Thymus (tissue), 14 donors: ENCODE data around the gene MIA. TPM values are rescaled to one million over a fixed set of nuclear protein-coding genes. Genes with fewer than 3 reads are reported as not detected.
"Not testable (repeated sequence)": the region's sequence is repeated elsewhere in the genome, so short reads cannot be mapped to it uniquely, and the experiment has no call there.

ENCODE experiments used
- DNase-seq, 9 donors: peaks; one replicate each; pipeline ENCODE4 v3.0.0-alpha.2; 2013; ENCODE audit warnings: low spot score in 9 of 9, low read depth in 6 of 9, missing footprints in 1 of 9
- H3K27ac ChIP-seq, 2 donors: one replicate each; pipeline ENCODE4 v1.5.1; 2013; ENCODE audit warnings: control low read depth in 1 of 2, low read depth in 1 of 2, low read length in 1 of 2, mild to moderate bottlenecking in 1 of 2, moderate library complexity in 1 of 2
- H3K27me3 ChIP-seq, 2 donors: one replicate each; pipeline ENCODE4 v1.5.1; 2013; ENCODE audit warnings: low read length in 1 of 2; ENCODE audit not compliant: control insufficient read depth in 2 of 2, insufficient read depth in 1 of 2
- H3K36me3 ChIP-seq, 2 donors: one replicate each; pipeline ENCODE4 v1.5.1; 2013; ENCODE audit warnings: low read length in 1 of 2, mild to moderate bottlenecking in 1 of 2, moderate library complexity in 1 of 2; ENCODE audit not compliant: control insufficient read depth in 2 of 2, insufficient read depth in 2 of 2
- H3K4me1 ChIP-seq, 2 donors: one replicate each; pipeline ENCODE4 v1.5.1; 2013; ENCODE audit warnings: low read length in 2 of 2; ENCODE audit not compliant: control insufficient read depth in 2 of 2, insufficient read depth in 2 of 2
- H3K4me3 ChIP-seq, 2 donors: one replicate each; pipeline ENCODE4 v1.5.1; 2013; ENCODE audit warnings: low read length in 2 of 2, control low read depth in 1 of 2, mild to moderate bottlenecking in 1 of 2
- H3K9me3 ChIP-seq, 2 donors: one replicate each; pipeline ENCODE4 v1.5.1; 2013; ENCODE audit warnings: low read length in 1 of 2, mild to moderate bottlenecking in 1 of 2; ENCODE audit not compliant: control insufficient read depth in 2 of 2, insufficient read depth in 1 of 2
- WGBS: extraction: QIAGEN DNeasy Blood & Tissue Kit; methylation state at CpG from one replicate; pipeline ENCODE4 v1.1.7; 2013; 5-methylcytosine and 5-hydroxymethylcytosine counted together
- long read RNA-seq, 10 donors: transcript quantifications; one replicate each; lab custom pipeline, GENCODE V29; 2026
- polyA plus RNA-seq: library from polyadenylated mRNA; stranded (reverse); fragments of 200-250 nt; gene quantifications from one replicate; pipeline ENCODE4 v1.2.3, GENCODE V29; 2013
- total RNA-seq: library from RNA; stranded (reverse); fragments of 120-200 nt; gene quantifications from one replicate; pipeline ENCODE4 v1.2.4, GENCODE V29; 2013
- donor health status: healthy.

Gene MIA
- total RNA-seq (3.8 TPM), polyA plus RNA-seq (38.7 TPM)
- long read RNA-seq, donor 1, partial matches to known transcripts = 0 of 1 reads
- long read RNA-seq, donor 1, other reads (novel, unspliced or antisense) = 0 of 1 reads
- long read RNA-seq, donor 2, partial matches to known transcripts = 0 of 1 reads
- long read RNA-seq, donor 2, other reads (novel, unspliced or antisense) = 0 of 1 reads
- long read RNA-seq, donor 3, partial matches to known transcripts = 0 of 2 reads
- long read RNA-seq, donor 3, other reads (novel, unspliced or antisense) = 0 of 2 reads
- long read RNA-seq, donor 4, partial matches to known transcripts = 0 of 1 reads
- long read RNA-seq, donor 4, other reads (novel, unspliced or antisense) = 0 of 1 reads
- long read RNA-seq, donor 5, partial matches to known transcripts = 0 of 3 reads
- long read RNA-seq, donor 5, other reads (novel, unspliced or antisense) = 0 of 3 reads
- long read RNA-seq, donor 6, partial matches to known transcripts = 0 of 1 reads
- long read RNA-seq, donor 6, other reads (novel, unspliced or antisense) = 0 of 1 reads
- long read RNA-seq, donor 7, partial matches to known transcripts = 0 of 2 reads
- long read RNA-seq, donor 7, other reads (novel, unspliced or antisense) = 0 of 2 reads
- long read RNA-seq, donor 8 = 0 reads
- long read RNA-seq, donor 9 = 0 reads
- long read RNA-seq, donor 10, partial matches to known transcripts = 0 of 1 reads
- long read RNA-seq, donor 10, other reads (novel, unspliced or antisense) = 0 of 1 reads

DNA sequence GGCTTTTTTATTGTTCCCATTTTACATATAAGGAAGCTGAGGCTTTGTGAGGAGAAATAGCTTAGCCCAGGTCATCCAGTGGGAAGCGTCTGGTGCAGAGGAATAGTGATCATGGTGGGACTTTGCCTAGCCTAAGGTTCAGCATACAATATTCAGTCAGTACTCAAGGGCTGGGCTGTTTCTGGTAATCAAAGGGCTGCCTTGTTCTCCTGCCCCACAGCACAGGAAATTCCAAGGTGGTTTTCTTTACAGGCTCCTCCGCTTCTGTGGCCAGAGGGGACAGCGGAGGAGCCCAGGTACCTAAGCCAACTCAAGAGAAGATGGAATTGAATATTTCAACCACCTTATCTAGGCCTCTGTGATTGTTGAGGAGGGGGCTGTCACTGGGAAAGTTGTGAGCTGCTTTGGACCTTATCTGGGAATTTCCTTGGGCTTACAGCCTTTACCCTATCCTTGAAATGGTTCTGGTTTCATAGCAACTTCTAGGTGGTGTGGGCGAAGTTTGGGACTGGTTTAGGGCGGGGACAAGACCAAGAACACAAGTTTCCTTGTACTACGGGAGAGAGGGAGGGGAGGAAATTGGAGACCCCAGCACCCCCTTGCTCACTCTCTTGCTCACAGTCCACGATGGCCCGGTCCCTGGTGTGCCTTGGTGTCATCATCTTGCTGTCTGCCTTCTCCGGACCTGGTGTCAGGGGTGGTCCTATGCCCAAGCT lies at the start of gene MIA:
MIA (plus strand) TSS at position 606 of the 716 bp plus-strand sequence; CDS start at position 628, 22 bp downstream.
- H3K27ac ChIP-seq = no peak within 1 kb of the TSS
- 90% methylated on average over 9 of the region's 9 CpGs for WGBS
- DNase-seq = no peak

DNA sequence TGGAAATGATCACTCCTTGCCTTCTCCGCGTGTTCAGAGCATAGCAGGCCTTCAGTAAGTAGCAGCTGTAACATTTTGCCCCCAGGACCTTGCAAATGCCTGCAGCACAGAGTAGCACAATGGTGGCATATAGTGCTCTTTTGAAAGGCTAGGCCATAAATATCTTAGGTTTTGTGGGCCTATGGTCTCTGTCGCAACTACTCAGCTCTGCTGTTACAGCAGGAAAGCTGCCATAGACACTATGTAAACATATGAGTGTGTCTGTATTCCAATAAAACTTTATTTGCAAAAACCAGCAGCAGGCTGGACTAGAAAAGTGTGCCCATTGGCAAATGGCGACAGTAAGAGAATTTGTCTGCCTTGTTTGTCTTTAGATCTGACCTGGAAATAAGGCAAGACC lies 49.0 kb upstream of the MIA start:
- WGBS = 98% methylated on average over 4 of the region's 4 CpGs
- Histone ChIP-seq H3K9me3 (no peaks in the 10 kb centered on the region), H3K36me3 (peaks cover 34 to 47% of the 10 kb centered on the region in 2 donors), H3K4me3 (no peak overlapping the region), H3K4me1 (no peaks in the 10 kb centered on the region), H3K27me3 (no peaks in the 10 kb centered on the region), H3K27ac (no peak overlapping the region)
- DNase-seq = no peak

More for the DNA sequence above, at the start of gene MIA:
- H3K36me3 ChIP-seq = peaks cover under 1 to 2% of the 10 kb centered on the region in 2 donors
- H3K4me3 ChIP-seq = no peak within 1 kb of the TSS
- H3K9me3 ChIP-seq = peaks cover 0 to 4% of the 10 kb centered on the region in 2 donors
- H3K27me3 ChIP-seq = no peaks in the 10 kb centered on the region
- peaks cover 12 to 25% of the 10 kb centered on the region in 2 donors for H3K4me1 ChIP-seq

DNA sequence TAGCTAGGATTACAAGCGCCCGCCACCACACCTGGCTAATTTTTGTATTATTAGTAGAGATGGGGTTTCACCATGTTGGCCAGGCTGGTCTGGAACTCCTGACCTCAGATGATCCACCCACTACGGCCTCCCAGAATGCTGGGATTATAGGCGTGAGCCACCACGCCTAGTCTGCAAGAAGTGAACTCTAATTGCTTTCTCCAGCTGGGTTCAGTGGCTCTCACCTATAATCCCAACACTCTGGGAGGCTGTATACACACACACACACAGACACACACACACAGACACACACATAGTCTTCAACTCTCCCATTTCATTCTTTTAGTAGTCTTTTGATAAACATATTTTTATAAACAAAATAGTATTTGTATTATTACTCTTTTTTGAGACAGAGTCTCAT lies 45.3 kb upstream of the MIA start:
- not testable (repeated sequence) for DNase-seq, H3K4me3 ChIP-seq, H3K27me3 ChIP-seq, H3K4me1 ChIP-seq, H3K27ac ChIP-seq, H3K9me3 ChIP-seq
- WGBS = 97% methylated on average over 5 of the region's 5 CpGs
- H3K36me3 ChIP-seq = peaks cover 51 to 58% of the 10 kb centered on the region in 2 donors

DNA sequence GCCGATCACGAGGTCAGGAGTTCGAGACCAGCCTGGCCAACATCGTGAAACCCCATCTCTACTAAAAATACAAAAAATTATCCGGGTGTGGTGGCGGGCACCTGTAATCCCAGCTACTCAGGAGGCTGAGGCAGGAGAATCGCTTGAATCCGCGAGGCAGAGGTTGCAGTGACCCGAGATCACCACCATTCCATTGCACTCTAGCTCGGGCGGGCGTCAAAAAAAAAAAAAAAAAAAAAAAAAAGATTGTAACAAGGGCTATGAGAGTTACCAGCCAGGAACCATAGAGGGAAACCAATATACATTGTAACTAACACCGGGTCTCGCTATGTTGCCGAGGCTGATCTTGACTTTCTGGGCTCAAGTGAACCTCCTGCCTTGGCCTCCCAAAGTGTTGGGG lies 43.0 kb upstream of the MIA start:
- H3K27me3 ChIP-seq, H3K27ac ChIP-seq, H3K4me3 ChIP-seq, DNase-seq, H3K4me1 ChIP-seq, H3K9me3 ChIP-seq: not testable (repeated sequence)
- WGBS = 98% methylated on average over 16 of the region's 16 CpGs
- peaks cover 58 to 64% of the 10 kb centered on the region in 2 donors for H3K36me3 ChIP-seq

DNA sequence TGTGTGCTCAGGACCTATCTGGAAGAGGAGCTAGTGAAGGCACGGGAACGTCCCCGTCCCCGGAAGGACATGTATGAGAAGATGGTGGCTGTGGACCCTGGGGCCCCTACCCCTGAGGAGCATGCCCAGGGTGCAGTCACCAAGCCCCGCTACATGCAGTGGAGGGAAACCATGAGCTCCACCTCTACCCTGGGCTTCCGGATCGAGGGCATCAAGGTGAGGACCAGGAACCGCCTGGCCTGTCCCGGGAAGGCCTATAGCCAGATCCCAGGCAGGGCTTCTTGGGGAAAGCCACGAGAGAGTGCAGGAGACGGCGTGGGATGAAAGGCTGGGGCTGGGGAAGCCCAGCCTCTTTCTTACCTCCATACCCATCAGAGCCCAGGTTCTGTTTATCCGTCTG lies 42.2 kb upstream of the MIA start:
- Histone ChIP-seq H3K9me3 (no peaks in the 10 kb centered on the region), H3K4me1 (no peaks in the 10 kb centered on the region), H3K4me3 (no peak overlapping the region), H3K27ac (no peak overlapping the region), H3K36me3 (peaks cover 53 to 68% of the 10 kb centered on the region in 2 donors), H3K27me3 (no peaks in the 10 kb centered on the region)
- WGBS = 95% methylated on average over 13 of the region's 13 CpGs
- no peak for DNase-seq

DNA sequence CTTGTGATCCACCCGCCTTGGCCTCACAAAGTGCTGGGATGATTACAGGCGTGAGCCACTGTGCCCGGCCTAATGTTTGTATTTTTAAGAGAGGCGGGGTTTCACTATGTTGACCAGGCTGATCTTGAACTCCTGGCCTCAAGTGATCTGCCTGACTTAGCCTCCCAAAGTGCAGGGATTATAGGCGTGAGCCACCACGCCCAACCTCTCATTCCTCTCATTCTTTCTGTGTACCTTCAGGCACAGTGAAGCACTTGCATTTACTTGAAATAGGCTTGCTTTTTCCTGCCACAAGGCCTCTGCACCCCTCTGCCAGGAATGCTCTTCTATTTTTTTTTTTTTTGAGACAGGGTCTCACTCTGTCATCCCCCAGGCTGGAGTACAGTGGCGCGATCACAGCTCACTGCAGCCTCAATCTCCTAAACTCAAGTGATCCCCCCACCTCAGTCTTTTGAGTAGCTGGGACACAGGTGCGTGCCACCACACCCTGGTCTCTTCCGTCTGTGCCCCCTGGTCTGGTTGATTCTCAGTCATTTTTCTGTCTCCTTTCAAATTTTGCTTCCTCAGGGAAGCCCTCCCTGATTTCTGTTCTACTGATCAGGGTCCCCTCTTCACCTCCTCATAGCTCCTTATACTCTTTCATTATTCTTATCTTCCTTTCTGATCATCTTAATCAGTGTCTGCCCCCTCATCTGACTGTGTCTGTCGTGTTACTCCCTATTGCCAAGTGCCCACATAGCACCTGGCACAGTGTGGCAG lies 40.1 kb upstream of the MIA start:
- DNase-seq = no peak
- peaks cover 53 to 76% of the 10 kb centered on the region in 2 donors for H3K36me3 ChIP-seq
- H3K4me1 ChIP-seq = no peaks in the 10 kb centered on the region
- no peaks in the 10 kb centered on the region for H3K9me3 ChIP-seq
- no peaks in the 10 kb centered on the region for H3K27me3 ChIP-seq
- WGBS = 96% methylated on average over 11 of the region's 11 CpGs
- no peak overlapping the region for H3K27ac ChIP-seq
- no peak overlapping the region for H3K4me3 ChIP-seq

DNA sequence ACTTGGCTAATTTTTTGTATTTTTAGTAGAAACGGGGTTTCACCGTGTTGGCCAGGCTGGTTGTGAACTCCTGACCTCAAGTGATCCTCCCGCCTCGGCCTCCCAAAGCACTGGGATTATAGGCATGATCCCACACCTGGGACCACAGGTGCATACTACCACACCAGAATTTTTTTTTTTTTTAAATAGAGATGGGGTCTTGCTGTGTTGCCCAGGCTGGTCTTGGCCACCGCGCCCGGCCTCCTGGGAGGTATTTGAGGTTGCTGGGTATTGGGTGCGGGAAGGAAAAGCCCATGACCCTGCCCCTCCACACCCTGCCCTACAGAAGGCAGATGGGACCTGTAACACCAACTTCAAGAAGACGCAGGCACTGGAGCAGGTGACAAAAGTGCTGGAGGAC lies 38.7 kb upstream of the MIA start:
- H3K4me3 ChIP-seq = no peak overlapping the region
- DNase-seq = no peak
- no peaks in the 10 kb centered on the region for H3K27me3 ChIP-seq
- peaks cover 46 to 63% of the 10 kb centered on the region in 2 donors for H3K36me3 ChIP-seq
- H3K27ac ChIP-seq = no peak overlapping the region
- no peaks in the 10 kb centered on the region for H3K4me1 ChIP-seq
- WGBS = 87% methylated on average over 9 of the region's 9 CpGs
- no peaks in the 10 kb centered on the region for H3K9me3 ChIP-seq

DNA sequence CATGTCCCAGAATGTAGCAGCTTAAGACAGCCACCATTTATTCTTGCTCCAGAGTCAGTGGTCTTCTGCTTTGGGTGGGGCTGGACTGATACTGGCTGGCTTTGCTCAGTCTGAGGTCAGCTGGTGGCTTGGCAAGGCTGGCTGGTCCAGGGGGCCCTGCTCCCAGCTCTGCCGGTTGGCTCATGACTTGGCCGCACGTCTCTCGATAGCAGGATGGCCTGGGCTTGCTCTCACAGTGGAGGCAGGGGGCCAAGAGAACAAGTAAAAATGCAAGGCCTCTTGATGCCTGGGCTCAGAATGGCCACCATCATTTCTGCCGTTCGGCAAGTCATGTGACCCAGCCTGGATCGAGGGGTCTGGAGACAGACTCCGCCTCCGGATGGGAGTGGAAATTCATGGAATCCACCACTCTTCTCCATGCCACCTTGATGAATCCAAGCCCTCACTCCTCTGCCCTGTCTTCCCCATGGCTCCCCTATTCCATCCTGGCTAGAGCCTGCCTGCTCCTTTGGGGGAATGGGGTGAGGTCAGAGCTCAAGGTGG lies 38.1 kb upstream of the MIA start:
- DNase-seq = no peak
- Histone ChIP-seq H3K27me3 (no peaks in the 10 kb centered on the region), H3K4me1 (no peaks in the 10 kb centered on the region), H3K9me3 (no peaks in the 10 kb centered on the region), H3K4me3 (no peak overlapping the region), H3K36me3 (peaks cover 46 to 66% of the 10 kb centered on the region in 2 donors), H3K27ac (no peak overlapping the region)
- 98% methylated on average over 9 of the region's 9 CpGs for WGBS
